C4-2B (cell line): ENCODE results near the gene ZNF540.

ENCODE experiments used
- ZFX ChIP-seq: fragments of 450-650 bp; IDR thresholded peaks from 2 replicates; pipeline ENCODE4 v1.6.1; 2017
- TF ChIP-seq, protein P1 (sequence below): fragments of 450-650 bp; conservative IDR thresholded peaks from 2 replicates; pipeline ENCODE4 v1.5.1; 2017; ENCODE audit warnings: mild to moderate bottlenecking

DNA sequence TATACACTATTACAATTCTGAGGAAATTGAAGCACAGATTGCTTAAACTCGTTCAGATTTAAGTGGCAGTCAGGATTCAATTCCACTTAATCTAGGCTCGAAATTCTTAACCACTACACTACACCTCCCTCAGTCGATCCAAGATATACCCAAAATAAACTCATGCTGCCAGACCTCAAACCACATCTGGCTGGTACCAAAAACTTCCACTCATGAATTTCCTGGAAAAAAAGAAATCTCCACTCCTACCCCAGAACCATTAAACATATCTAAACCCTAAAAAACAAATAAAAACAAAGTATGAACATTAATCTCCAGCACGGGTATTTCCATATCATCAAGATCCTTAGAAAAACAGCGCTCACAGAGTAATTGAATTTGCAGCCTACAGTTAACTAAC is 59.4 kb downstream of the ZNF540 start:
- TF ChIP-seq, protein P1, sequence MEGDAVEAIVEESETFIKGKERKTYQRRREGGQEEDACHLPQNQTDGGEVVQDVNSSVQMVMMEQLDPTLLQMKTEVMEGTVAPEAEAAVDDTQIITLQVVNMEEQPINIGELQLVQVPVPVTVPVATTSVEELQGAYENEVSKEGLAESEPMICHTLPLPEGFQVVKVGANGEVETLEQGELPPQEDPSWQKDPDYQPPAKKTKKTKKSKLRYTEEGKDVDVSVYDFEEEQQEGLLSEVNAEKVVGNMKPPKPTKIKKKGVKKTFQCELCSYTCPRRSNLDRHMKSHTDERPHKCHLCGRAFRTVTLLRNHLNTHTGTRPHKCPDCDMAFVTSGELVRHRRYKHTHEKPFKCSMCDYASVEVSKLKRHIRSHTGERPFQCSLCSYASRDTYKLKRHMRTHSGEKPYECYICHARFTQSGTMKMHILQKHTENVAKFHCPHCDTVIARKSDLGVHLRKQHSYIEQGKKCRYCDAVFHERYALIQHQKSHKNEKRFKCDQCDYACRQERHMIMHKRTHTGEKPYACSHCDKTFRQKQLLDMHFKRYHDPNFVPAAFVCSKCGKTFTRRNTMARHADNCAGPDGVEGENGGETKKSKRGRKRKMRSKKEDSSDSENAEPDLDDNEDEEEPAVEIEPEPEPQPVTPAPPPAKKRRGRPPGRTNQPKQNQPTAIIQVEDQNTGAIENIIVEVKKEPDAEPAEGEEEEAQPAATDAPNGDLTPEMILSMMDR = no peak
- TF ChIP-seq ZFX = no peak
